Neutrophil (primary cell): ENCODE results near the gene MYO1C.
A peak's percentile ranks its signal among the peaks of the same experiment; 100 is the strongest.

ENCODE experiments used
- H3K27ac ChIP-seq: fragments of 200-600 bp; sonication (generic); 2 replicates; pipeline ENCODE4 v1.5.1; 2016; ENCODE audit warnings: mild to moderate bottlenecking, moderate library complexity
- H3K27me3 ChIP-seq: fragments of 200-600 bp; sonication (generic); 2 replicates; pipeline ENCODE4 v1.6.0; 2016; ENCODE audit warnings: mild to moderate bottlenecking
- H3K36me3 ChIP-seq: fragments of 200-600 bp; sonication (generic); 2 replicates; pipeline ENCODE4 v1.5.1; 2017
- H3K4me1 ChIP-seq, 2 experiments: fragments of 200-600 bp in 1 of 2; sonication (generic) in 1 of 2; 1 replicate in 1 of 2; 2 replicates in 1 of 2; pipeline versions ENCODE4 v1.5.1 to v1.6.1; 2013 to 2016; ENCODE audit warnings: low read depth in 1 of 2, low read length in 1 of 2, mild to moderate bottlenecking in 1 of 2, moderate library complexity in 1 of 2; ENCODE audit not compliant: control insufficient read depth in 1 of 2, insufficient read depth in 1 of 2
- H3K4me3 ChIP-seq, 2 experiments: fragments of 200-600 bp in 1 of 2; sonication (generic) in 1 of 2; 1 replicate in 1 of 2; 2 replicates in 1 of 2; pipeline ENCODE4 v1.5.1; 2013 to 2016; ENCODE audit warnings: low read depth in 1 of 2, low read length in 1 of 2, mild to moderate bottlenecking in 1 of 2, moderate library complexity in 1 of 2
- H3K9me3 ChIP-seq: fragments of 200-600 bp; sonication (generic); 2 replicates; pipeline ENCODE4 v1.5.1; 2016
- CTCF ChIP-seq: fragments of 200-600 bp; sonication (generic); IDR thresholded peaks from 2 replicates; pipeline ENCODE4 v1.5.1; 2016; ENCODE audit warnings: antibody characterized with exemption

The MYO1C gene

GRCh38 chr17:1469231-1469852, 23.1 kb downstream of the MYO1C start:
- Histone ChIP-seq H3K27ac (no peak overlapping the region), H3K36me3 (no peaks in the 10 kb centered on the region), H3K4me1 (peaks cover under 1 to 12% of the 10 kb centered on the region in 2 experiments), H3K27me3 (peaks cover 97% of the 10 kb centered on the region), H3K9me3 (no peaks in the 10 kb centered on the region), H3K4me3 (no peak overlapping the region)
- no peak for TF ChIP-seq CTCF

GRCh38 chr17:1467898-1468492, 24.5 kb downstream of the MYO1C start:
- H3K36me3 ChIP-seq = no peaks in the 10 kb centered on the region

GRCh38 chr17:1467258-1467657, 25.2 kb downstream of the MYO1C start:
- no peak overlapping the region for H3K27ac ChIP-seq
- TF ChIP-seq CTCF = no peak
- no peaks in the 10 kb centered on the region for H3K36me3 ChIP-seq

More at GRCh38 chr17:1467898-1468492, 24.5 kb downstream of the MYO1C start:
- peaks cover 14 to 24% of the 10 kb centered on the region in 2 experiments for H3K4me1 ChIP-seq
- TF ChIP-seq CTCF = no peak
- H3K4me3 ChIP-seq = no peak overlapping the region
- no peak overlapping the region for H3K27ac ChIP-seq
- H3K27me3 ChIP-seq = peaks cover 88% of the 10 kb centered on the region
- no peaks in the 10 kb centered on the region for H3K9me3 ChIP-seq

GRCh38 chr17:1464186-1464585, 28.3 kb downstream of the MYO1C start:
- no peak overlapping the region for H3K4me3 ChIP-seq
- H3K9me3 ChIP-seq = no peaks in the 10 kb centered on the region
- H3K27me3 ChIP-seq = peaks cover 62% of the 10 kb centered on the region
- H3K36me3 ChIP-seq = no peaks in the 10 kb centered on the region
- H3K27ac ChIP-seq = peak overlapping the region; percentile 83
- no peak for TF ChIP-seq CTCF
- peaks cover 48 to 55% of the 10 kb centered on the region in 2 experiments for H3K4me1 ChIP-seq

More at GRCh38 chr17:1467258-1467657, 25.2 kb downstream of the MYO1C start:
- Histone ChIP-seq H3K4me3 (no peak overlapping the region), H3K4me1 (peaks cover 21 to 31% of the 10 kb centered on the region in 2 experiments), H3K9me3 (no peaks in the 10 kb centered on the region), H3K27me3 (peaks cover 81% of the 10 kb centered on the region)

- no peaks in the 10 kb centered on the region for H3K36me3 ChIP-seq
- no peak for TF ChIP-seq CTCF
- peaks cover 46 to 48% of the 10 kb centered on the region in 2 experiments for H3K4me1 ChIP-seq
- no peaks in the 10 kb centered on the region for H3K9me3 ChIP-seq
- peaks cover 63% of the 10 kb centered on the region for H3K27me3 ChIP-seq
- peak overlapping the region; percentile 12 to 40 for H3K4me3 ChIP-seq
- H3K27ac ChIP-seq = peak overlapping the region; percentile 83
Measured at GRCh38 chr17:1462164-1463112, 30.0 kb downstream of the MYO1C start.
